Thyroid gland (tissue), 4 donors: ENCODE data around the gene CHDH. TPM values are rescaled to one million over a fixed set of nuclear protein-coding genes. Genes with fewer than 3 reads are reported as not detected.

Experiments
- DNase-seq, 2 donors: peaks; one replicate each; pipeline ENCODE4 v3.0.0-alpha.2; 2019
- H3K27ac ChIP-seq, 3 donors: fragments of 200-600 bp; sonication (generic); 1 replicate in 2 of 3; 2 replicates in 1 of 3; pipeline ENCODE4 v1.5.1; 2016 to 2019; ENCODE audit warnings: mild to moderate bottlenecking in 1 of 3, moderate library complexity in 1 of 3
- H3K27me3 ChIP-seq: fragments of 200-600 bp; sonication (generic); one replicate; pipeline ENCODE4 v1.5.1; 2019
- H3K36me3 ChIP-seq, 2 donors: fragments of 200-600 bp; sonication (generic); one replicate each; pipeline ENCODE4 v1.5.1; 2016 to 2019
- H3K4me1 ChIP-seq, 2 donors: fragments of 200-600 bp; sonication (generic); one replicate each; pipeline ENCODE4 v1.5.1; 2017 to 2019
- H3K4me3 ChIP-seq, 3 donors: fragments of 200-600 bp; sonication (generic); replicated peaks in 1 of 3; 1 replicate in 2 of 3; 2 replicates in 1 of 3; pipeline ENCODE4 v1.5.1; 2016; ENCODE audit warnings: mild to moderate bottlenecking in 1 of 3
- H3K9me3 ChIP-seq: fragments of 200-600 bp; sonication (generic); one replicate; pipeline ENCODE4 v1.5.1; 2017
- CTCF ChIP-seq, 6 experiments: fragments of 200-600 bp in 3 of 6; fragments of 450-650 bp in 3 of 6; sonication (generic) in 3 of 6; IDR thresholded peaks; one replicate each; pipeline ENCODE4 v1.5.1; 2016 to 2019; ENCODE audit warnings: antibody characterized with exemption in 6 of 6, mild to moderate bottlenecking in 2 of 6, inconsistent platforms in 1 of 6, moderate library complexity in 1 of 6
- POLR2A ChIP-seq, 2 donors: fragments of 450-650 bp; IDR thresholded peaks; one replicate each; pipeline ENCODE4 v1.6.1; 2017; ENCODE audit warnings: antibody characterized with exemption in 2 of 2, mild to moderate bottlenecking in 2 of 2, moderate library complexity in 1 of 2
- WGBS, 2 donors: methylation state at CpG; one replicate each; pipeline ENCODE4 v1.1.5; 2017; 5-methylcytosine and 5-hydroxymethylcytosine counted together
- intact Hi-C: fragments of 100-400 bp; cut with DNase I; formaldehyde crosslinking; loops from one replicate; pipeline ENCODE4 v1.15.1; 2023
- total RNA-seq, 4 donors: library from RNA; depleted of rRNA; stranded (reverse); fragments of >200 nt; gene quantifications; one replicate each; pipeline ENCODE4 v1.2.3, GENCODE V29; 2016

The CHDH gene
- total RNA-seq, 4 donors from 2014 or later, result 4.7 to 26.9 (median 11.1) TPM

DNA sequence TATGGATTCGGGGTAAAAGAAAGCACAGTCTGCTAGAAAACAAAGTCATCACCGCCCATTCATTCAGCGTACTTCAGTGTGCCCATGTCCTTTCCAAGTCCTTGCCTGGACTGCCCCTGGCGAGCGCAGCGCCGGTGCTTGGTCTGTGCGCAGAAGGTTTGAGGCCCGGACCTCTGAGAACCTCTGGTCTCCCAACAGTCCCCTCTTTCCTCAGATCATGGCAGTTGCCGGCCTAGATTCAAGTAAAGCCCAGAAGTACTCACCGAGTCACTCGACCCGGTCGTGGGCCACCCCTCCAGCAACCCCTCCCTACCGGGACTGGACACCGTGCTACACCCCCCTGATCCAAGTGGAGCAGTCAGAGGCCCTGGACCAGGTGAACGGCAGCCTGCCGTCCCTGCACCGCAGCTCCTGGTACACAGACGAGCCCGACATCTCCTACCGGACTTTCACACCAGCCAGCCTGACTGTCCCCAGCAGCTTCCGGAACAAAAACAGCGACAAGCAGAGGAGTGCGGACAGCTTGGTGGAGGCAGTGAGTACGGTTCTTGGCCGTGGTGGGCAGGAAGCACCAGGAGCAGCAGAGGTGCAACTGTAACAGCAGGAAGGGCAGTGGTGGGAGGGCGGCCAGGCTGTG is 36.3 kb downstream of the CHDH start:
- H3K27ac ChIP-seq, result no peak overlapping the region

DNA sequence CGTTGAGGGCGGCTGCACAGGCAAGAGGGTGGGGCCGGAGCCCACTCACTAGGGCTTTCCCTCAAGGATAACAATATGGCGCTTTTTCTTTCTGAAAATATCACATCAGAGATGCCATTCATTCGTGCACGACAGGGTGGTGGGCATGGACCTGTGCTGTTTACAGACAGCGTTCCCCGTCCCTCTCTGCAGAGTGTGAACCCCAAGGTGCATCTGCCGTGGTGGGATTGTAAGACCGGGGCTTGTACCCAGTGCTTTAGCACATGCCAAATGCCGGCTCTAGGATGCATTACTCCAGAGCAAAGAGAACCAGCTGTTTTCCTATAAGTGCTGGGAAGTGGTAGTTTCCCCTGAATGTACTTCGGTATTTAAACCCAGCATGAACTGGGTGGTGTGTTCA is 37.0 kb downstream of the CHDH start:
- intact Hi-C loops, result no loop called here
- peaks cover 6 to 11% of the 10 kb centered on the region in 2 donors for H3K4me1 ChIP-seq
- H3K27ac ChIP-seq, result no peak overlapping the region
- WGBS, 2 donors, result 89 to 92% methylated on average over 12 of the region's 12 CpGs
- DNase-seq, result no peak
- no peaks in the 10 kb centered on the region for H3K9me3 ChIP-seq
- H3K27me3 ChIP-seq, result no peaks in the 10 kb centered on the region
- no peaks in the 10 kb centered on the region for H3K36me3 ChIP-seq
- no peak overlapping the region for H3K4me3 ChIP-seq
- TF ChIP-seq POLR2A (IDR thresholded peaks at IDR 0.05), result no peak
- TF ChIP-seq CTCF (IDR thresholded peaks at IDR 0.05), result no peak

More for the DNA sequence above, 36.3 kb downstream of the CHDH start:
- DNase-seq, result no peak
- 86 to 88% methylated on average over 28 of the region's 28 CpGs for WGBS, 2 donors
- Histone ChIP-seq H3K4me3 (no peak overlapping the region), H3K4me1 (peaks cover 7 to 8% of the 10 kb centered on the region in 2 donors), H3K9me3 (no peaks in the 10 kb centered on the region), H3K27me3 (no peaks in the 10 kb centered on the region), H3K36me3 (no peaks in the 10 kb centered on the region)
- intact Hi-C loops, result no loop called here
- TF ChIP-seq POLR2A (IDR thresholded peaks at IDR 0.05), result no peak
- TF ChIP-seq CTCF (IDR thresholded peaks at IDR 0.05), result no peak

- H3K27ac ChIP-seq, result no peak overlapping the region
- WGBS, 2 donors, result 95% methylated on average over 13 of the region's 13 CpGs
- DNase-seq, result no peak
- TF ChIP-seq CTCF (IDR thresholded peaks at IDR 0.05), result no peak
- TF ChIP-seq POLR2A (IDR thresholded peaks at IDR 0.05), result no peak
- H3K4me3 ChIP-seq, result no peak overlapping the region
- no peaks in the 10 kb centered on the region for H3K9me3 ChIP-seq
- no peaks in the 10 kb centered on the region for H3K27me3 ChIP-seq
- intact Hi-C loops, result no loop called here
- H3K36me3 ChIP-seq, result no peaks in the 10 kb centered on the region
- H3K4me1 ChIP-seq, result peaks cover 4 to 14% of the 10 kb centered on the region in 2 donors
Observed at GRCh38 chr3:53808496-53808895, 37.7 kb downstream of the CHDH start.

- peak; percentile 47 to 49 for DNase-seq
- H3K36me3 ChIP-seq, result no peaks in the 10 kb centered on the region
- WGBS, 2 donors, result 56 to 67% methylated on average over 7 to 15 of the region's 15 CpGs
Observed at GRCh38 chr3:53807117-53807810, 39.0 kb downstream of the CHDH start.

More at GRCh38 chr3:53807117-53807810, 39.0 kb downstream of the CHDH start:
- Histone ChIP-seq H3K27me3 (no peaks in the 10 kb centered on the region), H3K27ac (no peak overlapping the region), H3K9me3 (no peaks in the 10 kb centered on the region), H3K4me1 (peaks cover 6 to 14% of the 10 kb centered on the region in 2 donors), H3K4me3 (no peak overlapping the region)
- TF ChIP-seq CTCF (IDR thresholded peaks at IDR 0.05) (no peak), POLR2A (IDR thresholded peaks at IDR 0.05) (no peak)
- intact Hi-C loops, result no loop called here
